Inflammatory macrophage treated with lipopolysaccharide for 1 hour (primary cell): ENCODE results near the gene CDX1.
"Not testable (repeated sequence)": the region's sequence is repeated elsewhere in the genome, so short reads cannot be mapped to it uniquely, and the experiment has no call there.

Source experiments
- DNase-seq, 2 donors: peaks; one replicate each; pipeline ENCODE4 v3.0.0-alpha.2; 2020 to 2022

CDX1 gene

DNA sequence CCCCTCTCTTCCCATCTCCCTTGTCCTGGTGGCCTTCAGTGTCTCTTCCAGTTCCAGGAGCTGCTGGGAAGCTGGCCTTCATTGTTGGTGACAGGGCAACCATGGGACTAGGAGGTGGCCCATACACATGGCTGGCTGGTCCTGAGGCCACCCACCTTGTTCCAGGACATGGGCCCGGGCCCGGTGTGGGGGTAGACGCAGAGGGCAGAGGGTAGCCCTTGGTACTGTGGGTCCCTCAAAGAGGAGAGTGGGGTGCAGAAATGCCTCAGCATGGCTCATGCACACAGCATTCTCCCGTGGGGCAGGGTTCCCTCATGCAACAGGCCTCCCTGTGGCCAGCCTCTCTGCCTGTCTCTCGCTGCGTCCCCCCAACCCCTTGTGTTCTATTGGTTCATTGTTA lies 44.1 kb downstream of the CDX1 start:
- no peak for DNase-seq

- peak; percentile 17 to 51 for DNase-seq
Measured at GRCh38 chr5:150211156-150212030, 44.8 kb downstream of the CDX1 start.

GRCh38 chr5:150213530-150213929 lies 47.0 kb downstream of the CDX1 start:
- no peak for DNase-seq

DNA sequence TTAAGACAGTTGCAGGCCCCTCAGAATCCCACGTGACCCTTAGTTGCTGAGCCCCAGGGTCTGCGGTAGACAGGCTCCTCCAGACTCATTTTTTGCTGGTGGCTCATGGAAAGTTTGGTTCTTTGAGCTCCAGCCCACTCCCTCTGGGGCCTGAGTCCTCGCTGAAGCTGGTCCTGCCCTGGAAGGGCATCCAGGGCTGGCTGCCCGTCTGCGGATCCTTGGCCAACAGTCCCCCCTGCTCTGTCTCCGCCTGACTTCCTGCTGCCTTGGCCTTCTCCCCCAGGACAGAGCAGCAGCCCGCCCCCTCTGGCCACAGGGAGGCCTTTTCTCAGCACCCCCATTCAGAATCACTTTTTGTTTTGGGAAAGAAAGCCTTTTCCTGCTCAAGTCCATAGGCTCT lies 47.7 kb downstream of the CDX1 start:
- no peak for DNase-seq

DNA sequence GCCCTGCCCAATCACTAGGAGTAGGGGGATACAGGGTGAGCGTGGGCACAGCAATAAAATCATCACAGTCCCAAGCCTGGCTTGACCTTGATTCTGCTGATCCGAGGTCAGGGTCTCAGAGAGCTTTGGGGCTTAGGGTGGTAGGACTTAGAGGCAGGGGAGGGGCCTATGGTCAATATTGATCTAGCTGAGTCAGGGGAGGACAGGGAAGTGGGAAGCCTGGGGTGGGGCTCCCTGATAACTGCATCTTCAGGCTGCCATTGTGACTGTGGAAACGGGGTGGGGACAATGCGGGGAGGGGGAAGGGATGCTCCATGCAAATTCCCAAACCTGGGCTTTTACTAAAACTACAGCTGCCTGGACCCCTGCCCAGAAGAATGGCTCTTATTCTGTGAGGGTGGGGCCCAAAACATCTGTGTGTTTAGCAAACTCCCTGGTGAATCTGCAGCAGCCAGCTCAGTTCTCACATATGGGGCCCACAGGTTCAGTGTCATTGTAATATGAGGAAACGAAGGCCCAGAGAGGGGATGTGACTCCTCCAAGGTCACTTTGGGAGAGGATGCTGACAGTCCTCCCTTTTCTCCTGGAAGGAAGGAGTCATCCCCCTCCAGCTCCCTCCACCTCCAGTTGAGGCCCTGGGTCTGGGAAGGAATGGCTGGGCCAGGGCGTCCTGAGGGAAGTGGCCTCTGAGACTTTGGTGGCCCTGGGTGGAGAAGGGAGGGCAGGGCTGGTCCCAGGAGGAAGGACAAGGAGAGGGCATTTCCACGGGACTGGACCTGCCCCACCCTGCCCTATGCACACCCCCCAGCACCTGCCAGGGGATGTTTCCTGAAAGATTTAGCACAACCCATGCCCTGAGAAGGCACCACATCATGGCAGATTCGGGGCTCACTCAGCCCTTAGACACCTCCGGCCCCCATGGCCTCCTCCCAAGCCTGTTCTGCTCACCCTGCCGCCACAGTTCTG lies 49.7 kb downstream of the CDX1 start:
- DNase-seq: no peak

- DNase-seq: no peak
Measured at GRCh38 chr5:150217038-150217437, 50.5 kb downstream of the CDX1 start.

GRCh38 chr5:150217873-150218692 lies 51.5 kb downstream of the CDX1 start:
- peak; percentile 70 to 95 for DNase-seq

GRCh38 chr5:150218693-150219035 lies 52.1 kb downstream of the CDX1 start:
- no peak for DNase-seq

- DNase-seq: no peak
Measured at GRCh38 chr5:150219142-150219541, 52.6 kb downstream of the CDX1 start.

DNA sequence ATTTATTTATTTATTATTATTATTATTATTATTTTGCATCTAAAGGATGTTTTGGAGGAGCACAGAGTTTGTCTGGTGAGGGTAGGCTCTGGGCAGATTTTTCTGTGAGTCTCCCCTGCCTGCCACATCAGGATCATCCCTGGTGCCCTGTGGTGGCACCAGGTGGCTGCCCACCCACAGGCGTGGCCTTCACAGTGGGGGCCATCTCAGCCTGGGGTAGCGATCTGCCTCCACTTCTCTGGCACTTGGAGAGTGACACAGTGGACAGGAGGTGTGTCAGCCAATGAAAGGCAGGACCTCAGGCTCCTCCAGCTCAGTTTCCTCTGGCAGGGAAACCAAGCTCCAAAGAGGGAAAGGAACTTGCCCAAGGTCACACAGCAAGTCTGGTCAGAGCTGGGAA lies 53.3 kb downstream of the CDX1 start:
- DNase-seq: no peak

DNA sequence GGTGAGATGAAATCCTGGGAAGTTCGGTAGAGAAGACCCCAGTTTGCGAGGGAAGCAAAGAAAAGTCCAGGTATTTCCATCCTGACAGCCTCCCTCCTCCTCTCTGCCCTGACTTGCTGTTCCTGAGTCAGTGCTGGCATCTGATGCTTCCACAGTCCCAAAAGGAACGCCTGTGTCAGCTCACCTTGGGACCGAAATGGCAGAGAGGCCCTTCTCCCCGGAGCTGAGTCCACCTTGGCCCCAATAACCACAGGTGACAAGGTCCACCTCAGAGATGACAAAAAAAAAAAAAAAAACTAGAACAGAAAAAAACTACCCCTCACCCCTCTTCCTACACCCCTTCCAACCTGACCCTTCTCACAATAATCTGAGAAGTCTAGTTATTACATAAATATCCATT lies 54.9 kb downstream of the CDX1 start:
- DNase-seq: no peak

DNA sequence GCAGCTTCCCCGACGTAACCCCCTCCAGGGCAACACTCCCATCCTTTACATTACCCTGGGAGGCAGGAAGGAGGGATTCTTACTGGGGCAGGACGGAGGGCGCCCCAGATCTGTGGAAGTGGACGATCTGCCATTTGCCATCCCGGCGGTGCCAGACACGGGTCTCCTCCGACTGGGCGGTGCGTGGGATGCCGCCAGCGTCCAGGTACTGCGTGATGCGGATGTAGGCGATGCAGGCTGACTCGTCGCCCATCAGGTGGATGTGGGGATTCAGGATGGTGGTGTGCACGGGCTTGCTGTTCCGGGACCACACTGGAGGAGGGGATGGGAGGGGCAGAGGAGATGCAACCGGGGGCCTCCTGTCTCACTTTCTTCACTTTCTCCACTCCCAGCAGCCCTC lies 56.3 kb downstream of the CDX1 start:
- DNase-seq: no peak

DNA sequence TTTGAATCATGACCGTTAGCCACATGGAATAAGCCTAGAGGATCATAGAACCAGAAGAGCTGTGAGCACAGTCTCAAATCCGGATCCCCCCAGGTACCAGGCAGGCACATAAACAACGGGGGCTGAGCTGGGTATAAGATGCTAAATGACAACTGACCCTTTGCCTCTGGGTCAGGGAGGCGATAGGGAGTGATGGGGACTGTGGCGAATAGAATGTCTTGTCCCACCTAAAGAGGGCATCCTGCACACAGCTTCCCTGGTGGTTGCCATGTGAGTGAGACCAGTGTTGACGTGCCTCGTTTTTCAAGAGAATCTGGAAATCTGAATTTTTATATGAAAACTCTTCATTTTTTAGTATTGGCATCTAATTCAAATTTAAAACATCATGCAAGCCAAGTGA lies 56.9 kb downstream of the CDX1 start:
- no peak for DNase-seq

- no peak for DNase-seq
Measured at GRCh38 chr5:150224483-150225027, 58.0 kb downstream of the CDX1 start.

GRCh38 chr5:150227036-150227435 lies 60.5 kb downstream of the CDX1 start:
- peak; percentile 43 to 75 for DNase-seq

DNA sequence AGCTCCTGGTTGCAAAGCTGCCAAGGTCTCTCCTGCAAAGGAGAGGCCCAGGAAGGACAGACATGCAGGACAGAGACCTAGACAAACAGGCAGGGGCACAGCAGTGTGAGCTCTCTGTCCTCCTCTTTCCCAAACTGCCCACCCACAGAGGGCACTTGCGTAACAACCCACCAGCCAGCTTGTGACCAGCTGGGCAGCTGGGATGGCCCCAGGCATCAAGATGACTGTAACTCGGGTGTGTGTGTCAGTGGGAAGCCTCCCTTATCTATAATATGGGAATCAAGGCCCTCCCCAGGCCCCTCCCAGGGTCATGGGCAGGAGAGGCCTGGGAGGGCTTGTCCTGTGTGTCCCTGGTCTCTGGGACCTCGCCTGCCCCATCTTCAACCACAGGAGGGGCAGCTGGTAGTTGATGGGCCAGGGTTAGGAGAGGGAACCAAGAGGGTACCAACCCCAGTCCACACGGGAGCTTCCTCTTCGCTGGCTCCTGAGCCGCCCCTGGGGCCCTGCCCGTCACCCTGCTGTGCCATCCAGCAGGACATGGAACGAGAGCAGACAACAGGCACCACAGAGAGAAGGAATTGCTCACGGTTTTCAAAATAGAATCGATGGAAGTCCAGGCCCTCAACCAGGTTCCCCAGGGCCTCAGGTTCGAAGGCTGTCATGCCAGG lies 61.2 kb downstream of the CDX1 start:
- DNase-seq: peak; percentile 68 to 92

DNA sequence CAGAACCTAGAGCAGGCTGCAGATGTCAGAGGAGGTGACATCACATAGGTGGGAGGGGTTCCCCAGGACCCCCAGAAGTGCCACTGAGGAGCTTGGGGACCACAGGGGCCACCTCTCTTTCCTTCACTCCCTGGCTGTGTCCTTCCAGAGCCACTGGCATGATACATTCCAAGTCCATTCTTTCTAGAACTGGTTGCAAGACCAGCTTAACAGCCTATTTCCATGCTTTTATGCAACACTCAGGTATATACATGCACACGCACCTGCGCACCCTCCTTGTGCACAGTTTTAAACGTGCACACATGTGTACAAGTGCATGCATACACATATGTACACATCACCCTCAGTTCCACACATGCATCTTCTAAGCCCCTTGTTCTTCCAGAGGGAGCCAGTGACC lies 63.0 kb downstream of the CDX1 start:
- DNase-seq: no peak

GRCh38 chr5:150230842-150231241 lies 64.3 kb downstream of the CDX1 start:
- DNase-seq: no peak

DNA sequence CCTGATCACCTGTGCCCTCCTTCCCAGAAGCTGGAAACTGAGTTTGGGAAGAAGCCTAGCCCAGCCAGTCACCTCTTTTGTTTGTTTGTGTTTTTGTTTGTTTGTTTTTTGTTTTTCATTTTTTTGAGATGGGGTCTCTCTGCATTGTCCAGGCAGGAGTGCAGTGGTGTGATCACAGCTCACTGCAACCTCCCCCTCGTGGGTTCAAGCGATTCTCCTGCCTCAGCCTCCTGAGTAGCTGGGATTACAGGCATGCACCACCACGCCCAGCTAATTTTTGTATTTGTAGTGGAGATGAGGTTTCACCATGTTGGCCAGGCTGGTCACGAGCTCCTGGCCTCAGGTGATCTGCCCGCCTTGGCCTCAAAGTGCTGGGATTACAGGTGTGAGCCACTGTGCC lies 67.1 kb downstream of the CDX1 start:
- not testable (repeated sequence) for DNase-seq
